ENCODE data around the gene PTBP2.

Gene PTBP2

GRCh38 chr1:96721416-96722160 is at the start of gene PTBP2:
TSS of gene PTBP2 (plus strand) at chr1:96721784. CDS start at chr1:96721865, 81 bp downstream.
- DNase-seq = peak; percentile 82

GRCh38 chr1:96674915-96675314 is 46.7 kb upstream of the PTBP2 start:
- no peak for DNase-seq

- no peak for DNase-seq
These were observed 39.5 kb upstream of the PTBP2 start for GRCh38 chr1:96682056-96682455.

- no peak for DNase-seq
These were observed 37.7 kb upstream of the PTBP2 start for GRCh38 chr1:96683931-96684330.

- no peak for DNase-seq
These were observed 36.8 kb upstream of the PTBP2 start for GRCh38 chr1:96684744-96685143.

GRCh38 chr1:96688767-96689166 is 32.8 kb upstream of the PTBP2 start:
- no peak for DNase-seq

GRCh38 chr1:96695954-96696353 is 25.6 kb upstream of the PTBP2 start:
- DNase-seq = no peak

- DNase-seq = no peak
These were observed 23.1 kb upstream of the PTBP2 start for GRCh38 chr1:96698342-96698983.

- no peak for DNase-seq
These were observed 18.4 kb upstream of the PTBP2 start for GRCh38 chr1:96703186-96703585.

- no peak for DNase-seq
These were observed 14.6 kb upstream of the PTBP2 start for GRCh38 chr1:96707023-96707422.

- DNase-seq = no peak
These were observed 13.1 kb upstream of the PTBP2 start for GRCh38 chr1:96708482-96708881.

- DNase-seq = no peak
These were observed 10.7 kb upstream of the PTBP2 start for GRCh38 chr1:96710708-96711477.

- no peak for DNase-seq
These were observed 7.9 kb upstream of the PTBP2 start for GRCh38 chr1:96713649-96714048.

GRCh38 chr1:96714881-96715280 is 6.7 kb upstream of the PTBP2 start:
- no peak for DNase-seq

- DNase-seq = no peak
These were observed 6.1 kb upstream of the PTBP2 start for GRCh38 chr1:96715482-96715881.

- no peak for DNase-seq
These were observed 550 bp upstream of the PTBP2 start for GRCh38 chr1:96721053-96721415.

GRCh38 chr1:96722161-96722922 is 758 bp downstream of the PTBP2 start:
- DNase-seq = peak; percentile 57

- DNase-seq = no peak
These were observed 1.4 kb downstream of the PTBP2 start for GRCh38 chr1:96722958-96723357.

GRCh38 chr1:96723377-96723776 is 1.8 kb downstream of the PTBP2 start:
- DNase-seq = no peak

- DNase-seq = no peak
These were observed 2.4 kb downstream of the PTBP2 start for GRCh38 chr1:96723936-96724335.

GRCh38 chr1:96727860-96728259 is 6.3 kb downstream of the PTBP2 start:
- no peak for DNase-seq

- no peak for DNase-seq
These were observed 9.2 kb downstream of the PTBP2 start for GRCh38 chr1:96730574-96731298.

Data from CD4-positive, alpha-beta T cell treated with Interleukin-6 for 4 hours (primary cell).